ENCODE data around the gene KCNC3.
A peak's percentile ranks its signal among the peaks of the same experiment; 100 is the strongest.

Gene KCNC3

DNA sequence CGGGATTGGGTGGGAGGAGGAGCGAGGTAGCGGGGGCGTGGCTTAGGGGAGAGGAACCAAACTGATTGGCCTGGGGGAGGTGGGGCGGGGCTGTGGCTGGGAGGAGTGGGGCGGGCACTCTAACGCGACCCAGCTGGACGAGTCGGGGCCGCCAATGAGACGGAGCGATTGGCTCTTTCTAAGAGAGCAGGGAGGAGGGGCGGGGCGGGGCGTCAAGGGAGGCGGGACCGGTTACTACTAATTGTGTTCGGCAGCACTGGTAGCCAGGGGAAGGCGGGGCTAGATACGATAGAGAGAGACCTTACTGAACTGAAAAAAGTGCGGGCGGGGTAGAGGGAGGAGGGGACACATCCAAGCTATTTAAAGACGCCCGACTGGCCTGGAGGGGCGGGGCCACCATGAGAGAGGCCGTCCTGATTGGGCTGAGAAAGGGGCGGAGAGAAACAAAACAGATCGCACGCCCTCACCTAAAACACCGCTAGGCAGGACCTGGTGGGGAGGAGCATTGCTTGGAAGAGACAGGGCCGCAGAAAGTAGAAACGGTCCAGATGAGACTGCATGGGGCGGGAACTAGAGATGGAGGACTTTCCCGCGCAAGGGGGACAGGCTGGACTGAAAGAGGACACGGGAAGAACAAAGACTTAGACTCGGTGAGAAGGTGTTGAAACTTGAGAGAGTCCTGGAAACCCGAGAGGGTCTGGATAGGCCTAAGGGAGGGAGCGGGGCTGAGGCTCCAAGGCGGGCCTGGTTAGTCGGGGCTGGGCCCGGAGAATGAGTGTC is at the start of gene KCNC3:
KCNC3 (minus strand) TSS at position 232 of the 780 bp plus-strand sequence. CDS start 295 bp downstream, outside the sequence.
- DNase-seq, result peak; percentile 100

GRCh38 chr19:50378863-50379236 is 49.7 kb upstream of the KCNC3 start:
- DNase-seq, result no peak

GRCh38 chr19:50378169-50378862 is 49.1 kb upstream of the KCNC3 start:
- no peak for DNase-seq

- no peak for DNase-seq
These were observed 48.3 kb upstream of the KCNC3 start for GRCh38 chr19:50377517-50377916.

- DNase-seq, result no peak
These were observed 47.9 kb upstream of the KCNC3 start for GRCh38 chr19:50377051-50377461.

DNA sequence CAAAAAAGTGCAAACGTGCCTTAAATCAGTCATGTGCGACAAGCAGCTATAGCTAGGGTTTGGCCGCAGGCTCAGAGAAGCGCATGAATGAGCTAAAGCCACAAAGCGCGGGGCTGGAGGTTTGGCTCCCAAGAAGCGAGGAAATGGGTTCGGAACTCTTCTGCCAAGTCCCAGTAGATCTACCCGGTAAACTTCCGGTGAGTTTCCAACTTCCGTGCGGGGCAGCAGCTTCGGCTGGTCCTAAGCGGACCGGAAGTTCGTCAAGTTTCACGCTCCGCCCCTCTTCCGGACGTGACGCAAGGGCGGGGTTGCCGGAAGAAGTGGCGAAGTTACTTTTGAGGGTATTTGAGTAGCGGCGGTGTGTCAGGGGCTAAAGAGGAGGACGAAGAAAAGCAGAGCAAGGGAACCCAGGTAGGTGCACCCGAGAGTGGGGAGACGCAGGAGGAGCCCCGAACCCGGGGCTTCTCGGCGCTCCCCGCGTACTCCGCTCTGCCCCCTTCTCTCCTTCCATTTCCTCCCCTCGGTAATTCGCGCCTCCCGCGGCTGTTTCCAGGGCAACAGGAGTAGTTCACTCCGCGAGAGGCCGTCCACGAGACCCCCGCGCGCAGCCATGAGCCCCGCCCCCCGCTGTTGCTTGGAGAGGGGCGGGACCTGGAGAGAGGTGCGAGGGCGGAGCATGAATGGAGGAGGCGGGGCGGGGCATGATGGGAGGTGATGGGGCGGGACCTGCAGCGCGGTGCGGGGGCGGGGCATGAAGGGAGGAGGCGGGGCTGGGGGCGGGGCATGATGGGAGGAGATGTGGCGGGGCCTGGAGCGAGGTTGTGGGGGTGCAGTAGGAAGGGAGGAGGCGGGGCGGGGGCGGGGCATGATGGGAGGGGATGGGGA is 47.2 kb upstream of the KCNC3 start, which contains the start of gene NR1H2:
NR1H2 (plus strand) TSS at position 292 of the 885 bp plus-strand sequence. CDS start 1,149 bp downstream, outside the sequence.
- peak; percentile 95 for DNase-seq

DNA sequence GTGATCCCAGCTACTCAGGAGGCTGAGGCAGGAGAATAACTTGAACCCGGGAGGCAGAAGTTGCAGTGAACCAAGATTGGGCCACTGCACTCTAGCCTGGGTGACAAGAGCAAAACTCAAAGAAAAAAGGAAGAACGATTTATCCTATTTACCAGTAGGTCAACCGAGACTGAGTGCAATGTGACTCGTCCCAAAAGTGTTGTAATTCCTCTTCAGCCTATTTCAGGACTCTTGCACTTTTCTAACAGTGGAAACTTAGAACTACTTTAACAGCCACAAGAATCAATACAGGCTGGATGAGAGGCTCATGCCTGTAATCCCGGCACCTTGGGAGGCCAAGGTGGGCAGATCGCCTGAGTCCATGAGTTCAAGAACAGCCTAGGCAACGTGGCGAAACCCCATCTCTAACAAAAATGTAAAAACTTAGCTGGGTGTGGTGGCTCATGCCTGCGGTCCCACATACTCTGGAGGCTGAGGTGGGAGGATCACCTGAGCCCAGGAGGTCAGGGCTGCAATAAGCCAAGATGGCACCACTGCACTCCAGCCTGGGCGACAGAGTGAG is 42.8 kb upstream of the KCNC3 start:
- no peak for DNase-seq

DNA sequence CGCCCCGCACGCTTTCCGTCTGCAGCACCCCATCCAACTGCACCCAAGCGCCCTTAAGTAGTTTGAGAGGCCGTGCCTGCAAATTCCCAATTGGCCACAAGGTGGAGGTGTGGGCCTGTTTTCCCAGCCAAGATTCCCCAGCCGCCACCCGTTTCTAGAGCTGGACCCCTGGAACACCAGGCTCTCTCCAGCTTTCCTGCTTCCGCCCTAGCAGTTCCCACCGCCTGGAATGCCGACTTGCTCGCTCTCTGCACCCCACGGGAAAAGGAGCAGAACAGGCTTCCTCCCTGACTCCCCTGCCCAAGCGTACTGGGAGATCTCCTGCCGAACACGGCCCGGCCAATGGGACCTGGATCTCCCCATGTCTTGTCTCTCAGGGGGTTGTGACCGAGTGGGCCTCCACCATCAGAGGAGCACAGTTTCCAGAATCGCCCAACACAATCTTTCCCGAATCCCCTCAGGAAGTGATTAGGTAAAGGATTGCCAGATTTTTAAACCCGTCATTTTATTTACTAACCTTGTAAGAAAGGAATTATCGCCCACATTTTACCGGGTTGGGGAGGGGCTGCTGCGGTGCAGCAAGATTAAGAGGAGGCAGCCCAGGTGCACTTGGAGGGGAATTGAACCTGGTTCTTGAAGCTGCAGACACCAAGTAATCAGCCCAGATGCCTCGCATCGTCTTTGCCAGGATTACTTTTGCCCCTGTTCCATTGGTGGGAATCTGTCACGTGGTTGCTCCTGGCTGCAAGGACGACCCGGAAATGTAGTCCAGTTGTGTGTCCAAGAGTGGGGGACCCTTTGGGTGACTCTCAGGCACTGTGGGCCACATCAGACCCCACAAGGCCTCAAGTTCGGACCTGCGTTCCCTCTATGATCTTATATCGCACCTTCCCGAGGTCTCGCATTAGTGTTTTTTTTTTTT is 39.7 kb upstream of the KCNC3 start:
- DNase-seq, result peak; percentile 84

DNA sequence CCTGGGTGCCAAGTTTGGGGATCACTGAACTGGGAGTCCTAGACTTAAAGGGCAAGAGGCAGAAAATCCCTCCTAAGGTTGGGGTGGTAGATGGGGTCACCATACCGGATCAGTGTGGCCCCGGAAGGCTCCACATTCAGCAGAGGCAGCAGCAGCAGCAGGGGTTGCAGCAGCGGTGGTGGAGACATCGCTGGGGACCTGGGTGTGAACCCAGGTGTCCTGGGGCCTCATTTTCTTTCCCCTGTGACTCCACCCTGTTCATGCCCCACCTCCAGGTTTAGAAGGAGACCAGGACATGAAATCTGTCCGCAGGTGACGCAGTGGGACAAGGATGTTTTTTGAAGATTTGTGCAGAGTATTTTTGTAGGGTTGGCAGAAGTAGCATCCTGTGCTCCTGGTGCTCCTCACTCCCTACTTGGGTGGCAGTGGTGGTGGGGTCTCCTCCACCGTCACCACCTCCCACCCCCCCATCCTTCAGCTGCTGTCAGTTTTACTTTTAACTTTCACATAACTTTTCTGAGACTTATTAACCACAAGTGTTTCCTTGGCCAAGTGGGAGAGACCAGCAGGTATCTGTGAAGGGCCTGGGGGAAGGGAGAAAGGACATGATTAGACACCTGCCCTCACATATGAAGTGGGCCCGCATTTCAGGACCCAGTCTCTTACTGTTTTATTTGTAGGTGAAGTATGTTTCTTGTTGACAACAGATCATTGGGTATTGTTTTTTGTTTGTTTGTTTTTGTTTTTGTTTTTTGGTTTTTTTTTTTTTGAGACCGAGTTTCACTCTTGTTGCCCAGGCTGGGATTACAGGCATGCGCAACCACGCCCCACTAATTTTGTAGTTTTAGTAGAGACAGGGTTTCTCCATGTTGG is 36.5 kb upstream of the KCNC3 start, which contains the start of gene NAPSA:
NAPSA (minus strand) TSS at position 206 of the 873 bp plus-strand sequence; CDS start at position 188, 18 bp downstream.
- DNase-seq, result no peak

GRCh38 chr19:50362656-50363424 is 33.7 kb upstream of the KCNC3 start:
- DNase-seq, result no peak

- DNase-seq, result no peak
These were observed 32.8 kb upstream of the KCNC3 start for GRCh38 chr19:50362030-50362412.

DNA sequence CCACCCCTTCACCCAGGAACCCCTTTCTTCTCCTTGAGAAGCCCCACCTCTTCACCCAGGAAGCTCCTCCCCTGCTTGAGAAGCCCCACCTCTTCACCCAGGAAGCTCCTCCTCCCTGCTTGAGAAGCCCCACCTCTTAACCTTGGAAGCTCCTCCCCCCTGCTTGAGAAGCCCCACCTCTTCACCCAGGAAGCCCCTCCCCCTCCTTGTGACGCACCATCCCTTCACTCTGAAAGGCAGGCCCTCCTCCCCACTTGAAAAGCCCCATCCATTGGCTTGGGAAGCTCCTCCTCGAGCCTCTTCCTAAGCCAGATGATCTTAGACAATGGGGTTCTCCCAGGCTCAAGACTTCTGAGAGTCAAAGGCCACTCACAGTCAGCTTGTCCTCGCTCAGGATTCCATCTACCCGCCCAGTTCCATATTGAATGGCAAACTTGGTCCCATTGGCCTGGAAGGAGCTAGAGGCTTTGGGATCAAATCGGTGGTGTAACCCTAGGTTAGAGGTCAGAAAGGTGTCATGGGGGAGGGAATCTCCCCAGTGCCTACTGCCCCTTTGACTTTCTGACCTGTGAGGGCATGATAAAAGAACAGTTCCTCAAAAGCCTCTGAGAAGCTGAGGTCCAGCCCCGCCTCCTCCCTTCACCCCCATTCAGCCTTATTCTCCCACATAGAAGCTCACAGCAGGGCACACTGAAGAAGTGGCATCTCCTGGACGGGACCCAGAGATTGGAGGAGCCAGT is 32.3 kb upstream of the KCNC3 start:
- DNase-seq, result no peak

- DNase-seq, result no peak
These were observed 30.2 kb upstream of the KCNC3 start for GRCh38 chr19:50359328-50359818.

DNA sequence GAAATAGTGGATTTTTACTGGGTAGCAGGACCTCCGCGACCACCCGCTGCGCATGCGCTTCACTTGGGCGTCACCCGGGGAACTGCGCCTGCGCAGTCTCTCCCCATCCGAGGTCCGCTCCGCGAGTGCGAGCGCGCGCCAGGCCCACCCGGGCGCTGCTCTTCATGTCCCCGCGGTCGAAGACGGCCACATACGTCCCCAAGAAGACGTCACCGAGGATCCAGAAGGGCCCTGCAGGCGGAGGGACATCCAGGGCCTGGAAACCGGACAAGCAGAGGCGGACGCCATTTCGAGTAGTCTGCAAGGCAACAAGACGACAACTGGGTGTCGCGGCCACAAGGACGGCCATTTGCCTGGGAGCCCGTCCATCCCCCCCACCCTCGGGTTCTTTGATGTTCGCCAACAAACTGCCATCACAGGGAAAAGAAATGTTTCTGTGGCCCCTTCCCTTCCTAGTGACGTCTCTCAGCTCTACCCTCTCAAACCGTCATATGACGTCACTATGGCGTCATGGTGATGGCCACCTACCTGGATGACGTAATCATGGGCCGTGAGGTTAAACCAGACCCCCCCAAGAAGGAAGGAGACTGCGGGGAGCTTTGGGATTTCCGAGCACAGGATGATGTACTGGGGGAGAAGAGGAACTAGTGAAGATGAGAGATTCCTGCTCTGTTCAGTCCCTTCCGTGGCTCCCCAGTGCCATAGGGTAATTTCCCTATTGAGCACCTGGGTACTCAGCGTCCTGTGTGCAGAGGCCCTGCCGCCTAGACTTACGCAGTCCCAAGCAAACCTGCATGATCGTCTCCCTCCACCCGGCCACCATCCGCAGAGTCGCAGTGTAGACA is 29.5 kb upstream of the KCNC3 start:
- no peak for DNase-seq

DNA sequence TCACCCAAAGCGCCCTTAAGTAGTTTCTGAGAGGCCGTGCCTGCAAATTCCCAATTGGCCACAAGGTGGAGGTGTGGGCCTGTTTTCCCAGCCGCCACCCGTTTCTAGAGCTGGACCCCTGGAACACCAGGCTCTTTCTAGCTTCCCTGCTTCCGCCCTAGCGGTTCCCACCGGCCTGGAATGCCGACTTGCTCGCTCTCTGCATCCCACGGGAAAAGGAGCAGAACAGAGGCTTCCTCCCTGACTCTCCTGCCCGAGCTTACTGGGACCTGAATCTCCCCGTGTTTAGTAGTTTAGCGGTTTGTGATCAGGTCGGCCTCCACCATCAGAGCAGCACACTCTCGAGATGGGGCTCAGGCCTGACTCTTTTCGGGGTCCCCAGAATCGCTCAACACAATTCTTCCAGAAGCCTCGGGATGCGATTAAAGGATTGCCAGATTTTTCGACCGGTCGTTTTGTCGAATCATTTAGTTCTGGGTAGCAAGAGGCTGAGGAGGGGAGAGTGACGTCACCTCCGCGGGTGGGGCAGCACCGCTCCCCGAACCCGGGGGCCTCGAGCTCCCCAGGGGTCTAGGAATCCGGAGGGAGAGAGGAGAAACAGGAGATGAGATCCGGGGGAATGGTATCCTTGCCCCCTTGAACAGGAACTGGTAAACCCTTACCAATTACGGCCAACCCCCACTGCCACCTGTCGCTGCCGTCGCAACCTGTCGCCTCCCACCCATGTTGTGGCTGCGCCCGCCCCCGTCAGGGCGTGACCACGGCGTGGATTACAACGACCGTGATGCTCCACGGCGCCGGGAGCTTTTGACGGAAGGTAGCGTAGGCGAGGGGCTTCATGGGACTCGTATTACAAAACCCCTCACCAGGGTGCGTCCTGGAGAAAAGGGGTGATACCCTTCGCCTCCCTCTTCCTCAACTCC is 28.3 kb upstream of the KCNC3 start:
- DNase-seq, result peak; percentile 47

- no peak for DNase-seq
These were observed 27.6 kb upstream of the KCNC3 start for GRCh38 chr19:50356691-50357177.
